ENCODE measurements around the gene ARHGAP19.

ARHGAP19 gene

DNA sequence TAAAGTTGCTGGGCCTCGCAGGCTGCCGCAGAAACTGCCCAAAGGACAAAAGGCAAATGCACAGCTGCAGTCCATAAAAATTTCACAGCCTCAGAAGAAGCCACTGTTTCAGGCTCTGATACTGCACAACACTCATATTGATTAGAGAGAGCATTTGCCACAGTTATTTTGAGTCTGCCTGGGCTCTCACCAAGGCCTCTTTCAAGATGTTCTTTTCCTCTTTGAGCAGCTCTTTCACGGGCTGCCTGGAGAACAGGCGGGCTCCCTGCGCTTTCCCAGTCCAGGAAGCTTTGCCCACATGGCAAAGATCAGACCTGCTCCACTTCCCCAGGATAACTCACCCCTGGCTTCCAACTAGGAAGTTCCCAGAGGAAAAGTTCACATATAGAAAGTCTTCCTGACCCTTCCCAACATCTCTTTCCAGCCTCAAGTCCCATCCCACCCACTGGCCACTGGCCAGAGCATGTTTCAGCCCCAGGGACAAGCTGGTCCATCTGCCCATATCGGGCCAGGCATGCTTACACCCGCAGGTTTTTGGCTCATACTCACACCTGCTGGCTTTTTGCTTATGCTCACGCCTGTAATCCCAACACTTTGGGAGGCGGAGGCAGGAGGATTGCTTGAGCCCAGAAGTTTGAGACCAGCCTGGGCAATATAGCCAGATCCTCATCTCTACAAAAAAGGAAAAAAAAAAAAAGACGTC lies 110.0 kb downstream of the ARHGAP19 start:
- no peak for DNase-seq (ENCODE audit: low spot score)
- no peak overlapping the region for H2BK120ac ChIP-seq (ENCODE audit: low read depth, low read length)

GRCh38 chr10:97180986-97181385 lies 111.5 kb downstream of the ARHGAP19 start:
- peaks cover 6 to 27% of the 10 kb centered on the region in 2 donors for H3K4me1 ChIP-seq (ENCODE audit: control insufficient read depth in 2 of 2, insufficient read depth in 1 of 2, low read depth in 1 of 2, low read length in 2 of 2)
- H3K14ac ChIP-seq (ENCODE audit: low read length): no peak overlapping the region
- no peak overlapping the region for H2AFZ ChIP-seq (ENCODE audit: low read length)
- H3K4me2 ChIP-seq (ENCODE audit: insufficient read depth, low read length, poor library complexity, severe bottlenecking): no peak overlapping the region
- no peak overlapping the region for H2BK5ac ChIP-seq (ENCODE audit: low read length)
- H3K27ac ChIP-seq (replicated peaks; ENCODE audit: low read length): no peak overlapping the region
- H3K4ac ChIP-seq (ENCODE audit: low read length): no peak overlapping the region
- H3K23ac ChIP-seq (ENCODE audit: low read depth, low read length, poor library complexity): no peak overlapping the region
- H3K79me1 ChIP-seq (ENCODE audit: low read depth, low read length): no peaks in the 10 kb centered on the region
- H3K27me3 ChIP-seq (ENCODE audit: control insufficient read depth in 3 of 3, insufficient read depth in 3 of 3, low read depth in 1 of 3, low read length in 3 of 3): peaks cover 8 to 83% (median 77%) of the 10 kb centered on the region in 3 experiments
- H3K18ac ChIP-seq (ENCODE audit: low read length): peak overlapping the region; percentile 16
- WGBS, 2 donors (ENCODE audit: extremely low coverage in 2 of 2, insufficient read length in 2 of 2, insufficient replicate concordance in 1 of 2): no CpG with 5 or more reads among the region's 10 CpGs
- no peak overlapping the region for H3K4me3 ChIP-seq (ENCODE audit: low read length in 2 of 2)
- no peak overlapping the region for H4K8ac ChIP-seq (ENCODE audit: low read depth, low read length)
- H4K91ac ChIP-seq (ENCODE audit: low read depth, low read length, poor library complexity): no peak overlapping the region
- H3K9ac ChIP-seq (ENCODE audit: low read depth, low read length, poor library complexity): no peak overlapping the region
- H3K9me3 ChIP-seq (replicated peaks in 1 of 2; ENCODE audit: control insufficient read depth in 2 of 2, insufficient read depth in 1 of 2, low read depth in 1 of 2, low read length in 2 of 2): no peaks in the 10 kb centered on the region
- no peak overlapping the region for H2BK120ac ChIP-seq (ENCODE audit: low read depth, low read length)
- H2BK12ac ChIP-seq (ENCODE audit: low read length): no peak overlapping the region
- H2BK15ac ChIP-seq (ENCODE audit: low read length): no peak overlapping the region
- no peaks in the 10 kb centered on the region for H3K36me3 ChIP-seq (replicated peaks in 1 of 2; ENCODE audit: control insufficient read depth in 2 of 2, insufficient read depth in 2 of 2, low read length in 2 of 2)
- no peak for DNase-seq (ENCODE audit: low spot score)
- no peak overlapping the region for H2AK5ac ChIP-seq (ENCODE audit: low read depth, low read length)

More for the DNA sequence above, 110.0 kb downstream of the ARHGAP19 start:
- Histone ChIP-seq H4K8ac (ENCODE audit: low read depth, low read length) (no peak overlapping the region), H3K4me2 (ENCODE audit: insufficient read depth, low read length, poor library complexity, severe bottlenecking) (no peak overlapping the region), H2BK5ac (ENCODE audit: low read length) (no peak overlapping the region), H3K4me3 (ENCODE audit: low read length in 2 of 2) (no peak overlapping the region), H3K18ac (ENCODE audit: low read length) (no peak overlapping the region), H3K9me3 (replicated peaks in 1 of 2; ENCODE audit: control insufficient read depth in 2 of 2, insufficient read depth in 1 of 2, low read depth in 1 of 2, low read length in 2 of 2) (no peaks in the 10 kb centered on the region), H3K79me1 (ENCODE audit: low read depth, low read length) (no peaks in the 10 kb centered on the region), H2AK5ac (ENCODE audit: low read depth, low read length) (no peak overlapping the region), H3K4me1 (ENCODE audit: control insufficient read depth in 2 of 2, insufficient read depth in 1 of 2, low read depth in 1 of 2, low read length in 2 of 2) (peaks cover 6 to 29% of the 10 kb centered on the region in 2 donors), H2AFZ (ENCODE audit: low read length) (no peak overlapping the region), H3K36me3 (replicated peaks in 1 of 2; ENCODE audit: control insufficient read depth in 2 of 2, insufficient read depth in 2 of 2, low read length in 2 of 2) (no peaks in the 10 kb centered on the region), H2BK12ac (ENCODE audit: low read length) (no peak overlapping the region), H3K23ac (ENCODE audit: low read depth, low read length, poor library complexity) (no peak overlapping the region), H3K9ac (ENCODE audit: low read depth, low read length, poor library complexity) (no peak overlapping the region), H3K4ac (ENCODE audit: low read length) (no peak overlapping the region), H4K91ac (ENCODE audit: low read depth, low read length, poor library complexity) (no peak overlapping the region), H3K27ac (replicated peaks; ENCODE audit: low read length) (no peak overlapping the region), H3K14ac (ENCODE audit: low read length) (no peak overlapping the region), H2BK15ac (ENCODE audit: low read length) (no peak overlapping the region), H3K27me3 (ENCODE audit: control insufficient read depth in 3 of 3, insufficient read depth in 3 of 3, low read depth in 1 of 3, low read length in 3 of 3) (peaks cover 12 to 89% (median 77%) of the 10 kb centered on the region in 3 experiments)
- no CpG with 5 or more reads among the region's 10 CpGs for WGBS, 2 donors (ENCODE audit: extremely low coverage in 2 of 2, insufficient read length in 2 of 2, insufficient replicate concordance in 1 of 2)

DNA sequence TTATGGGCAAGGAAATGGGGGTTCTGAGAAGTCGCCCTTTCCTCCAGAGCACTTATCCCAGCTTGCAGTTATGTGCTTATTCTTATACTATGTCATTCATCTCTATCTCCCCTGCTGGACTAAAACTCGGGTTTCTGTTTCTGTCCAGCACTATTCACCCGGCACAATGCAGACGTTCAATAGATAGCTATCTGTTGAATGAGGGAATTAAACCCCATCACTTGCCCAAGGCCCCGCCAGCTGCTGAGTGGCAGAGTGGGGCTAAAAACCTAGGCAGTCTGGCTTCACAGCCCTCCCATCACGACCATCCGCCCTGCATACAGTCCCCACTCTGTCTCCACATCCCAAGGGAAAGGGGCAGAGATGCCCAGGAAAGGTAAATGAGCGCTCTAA lies 112.1 kb downstream of the ARHGAP19 start:
- Histone ChIP-seq H3K27ac (replicated peaks; ENCODE audit: low read length) (no peak overlapping the region), H3K14ac (ENCODE audit: low read length) (no peak overlapping the region), H4K91ac (ENCODE audit: low read depth, low read length, poor library complexity) (no peak overlapping the region), H3K27me3 (ENCODE audit: control insufficient read depth in 3 of 3, insufficient read depth in 3 of 3, low read depth in 1 of 3, low read length in 3 of 3) (peaks cover 5 to 83% (median 72%) of the 10 kb centered on the region in 3 experiments), H3K4me1 (ENCODE audit: control insufficient read depth in 2 of 2, insufficient read depth in 1 of 2, low read depth in 1 of 2, low read length in 2 of 2) (peaks cover 6 to 26% of the 10 kb centered on the region in 2 donors), H2BK5ac (ENCODE audit: low read length) (no peak overlapping the region), H2AK5ac (ENCODE audit: low read depth, low read length) (no peak overlapping the region), H3K23ac (ENCODE audit: low read depth, low read length, poor library complexity) (no peak overlapping the region), H2BK120ac (ENCODE audit: low read depth, low read length) (no peak overlapping the region), H3K4me2 (ENCODE audit: insufficient read depth, low read length, poor library complexity, severe bottlenecking) (no peak overlapping the region), H3K18ac (ENCODE audit: low read length) (no peak overlapping the region), H3K9ac (ENCODE audit: low read depth, low read length, poor library complexity) (no peak overlapping the region), H3K9me3 (replicated peaks in 1 of 2; ENCODE audit: control insufficient read depth in 2 of 2, insufficient read depth in 1 of 2, low read depth in 1 of 2, low read length in 2 of 2) (no peaks in the 10 kb centered on the region), H2AFZ (ENCODE audit: low read length) (no peak overlapping the region), H3K4ac (ENCODE audit: low read length) (no peak overlapping the region), H4K8ac (ENCODE audit: low read depth, low read length) (no peak overlapping the region), H2BK15ac (ENCODE audit: low read length) (no peak overlapping the region), H2BK12ac (ENCODE audit: low read length) (no peak overlapping the region), H3K36me3 (replicated peaks in 1 of 2; ENCODE audit: control insufficient read depth in 2 of 2, insufficient read depth in 2 of 2, low read length in 2 of 2) (no peaks in the 10 kb centered on the region), H3K4me3 (ENCODE audit: low read length in 2 of 2) (no peak overlapping the region), H3K79me1 (ENCODE audit: low read depth, low read length) (no peaks in the 10 kb centered on the region)
- no CpG with 5 or more reads among the region's 8 CpGs for WGBS, 2 donors (ENCODE audit: extremely low coverage in 2 of 2, insufficient read length in 2 of 2, insufficient replicate concordance in 1 of 2)
- DNase-seq (ENCODE audit: low spot score): no peak

GRCh38 chr10:97179731-97180362 lies 112.6 kb downstream of the ARHGAP19 start:
- Histone ChIP-seq H2BK15ac (ENCODE audit: low read length) (no peak overlapping the region), H3K27me3 (ENCODE audit: control insufficient read depth in 3 of 3, insufficient read depth in 3 of 3, low read depth in 1 of 3, low read length in 3 of 3) (peaks cover 0 to 79% (median 67%) of the 10 kb centered on the region in 3 experiments), H3K36me3 (replicated peaks in 1 of 2; ENCODE audit: control insufficient read depth in 2 of 2, insufficient read depth in 2 of 2, low read length in 2 of 2) (no peaks in the 10 kb centered on the region), H2AK5ac (ENCODE audit: low read depth, low read length) (no peak overlapping the region), H3K4me1 (ENCODE audit: control insufficient read depth in 2 of 2, insufficient read depth in 1 of 2, low read depth in 1 of 2, low read length in 2 of 2) (peaks cover 4 to 21% of the 10 kb centered on the region in 2 donors), H4K91ac (ENCODE audit: low read depth, low read length, poor library complexity) (no peak overlapping the region), H3K9me3 (replicated peaks in 1 of 2; ENCODE audit: control insufficient read depth in 2 of 2, insufficient read depth in 1 of 2, low read depth in 1 of 2, low read length in 2 of 2) (no peaks in the 10 kb centered on the region), H3K79me1 (ENCODE audit: low read depth, low read length) (no peaks in the 10 kb centered on the region), H4K8ac (ENCODE audit: low read depth, low read length) (no peak overlapping the region), H2BK12ac (ENCODE audit: low read length) (no peak overlapping the region), H2BK120ac (ENCODE audit: low read depth, low read length) (no peak overlapping the region), H2BK5ac (ENCODE audit: low read length) (no peak overlapping the region), H3K9ac (ENCODE audit: low read depth, low read length, poor library complexity) (no peak overlapping the region), H3K4me2 (ENCODE audit: insufficient read depth, low read length, poor library complexity, severe bottlenecking) (no peak overlapping the region), H3K27ac (replicated peaks; ENCODE audit: low read length) (no peak overlapping the region), H2AFZ (ENCODE audit: low read length) (no peak overlapping the region), H3K23ac (ENCODE audit: low read depth, low read length, poor library complexity) (no peak overlapping the region), H3K4me3 (ENCODE audit: low read length in 2 of 2) (no peak overlapping the region), H3K14ac (ENCODE audit: low read length) (no peak overlapping the region), H3K4ac (ENCODE audit: low read length) (no peak overlapping the region), H3K18ac (ENCODE audit: low read length) (no peak overlapping the region)
- WGBS, 2 donors (ENCODE audit: extremely low coverage in 2 of 2, insufficient read length in 2 of 2, insufficient replicate concordance in 1 of 2): no CpG with 5 or more reads among the region's 26 CpGs
- DNase-seq (ENCODE audit: low spot score): peak; percentile 63

Data from neuronal stem cell (in vitro differentiated cells).